Measurements from ENCODE around the gene GPR153.

Gene GPR153

DNA sequence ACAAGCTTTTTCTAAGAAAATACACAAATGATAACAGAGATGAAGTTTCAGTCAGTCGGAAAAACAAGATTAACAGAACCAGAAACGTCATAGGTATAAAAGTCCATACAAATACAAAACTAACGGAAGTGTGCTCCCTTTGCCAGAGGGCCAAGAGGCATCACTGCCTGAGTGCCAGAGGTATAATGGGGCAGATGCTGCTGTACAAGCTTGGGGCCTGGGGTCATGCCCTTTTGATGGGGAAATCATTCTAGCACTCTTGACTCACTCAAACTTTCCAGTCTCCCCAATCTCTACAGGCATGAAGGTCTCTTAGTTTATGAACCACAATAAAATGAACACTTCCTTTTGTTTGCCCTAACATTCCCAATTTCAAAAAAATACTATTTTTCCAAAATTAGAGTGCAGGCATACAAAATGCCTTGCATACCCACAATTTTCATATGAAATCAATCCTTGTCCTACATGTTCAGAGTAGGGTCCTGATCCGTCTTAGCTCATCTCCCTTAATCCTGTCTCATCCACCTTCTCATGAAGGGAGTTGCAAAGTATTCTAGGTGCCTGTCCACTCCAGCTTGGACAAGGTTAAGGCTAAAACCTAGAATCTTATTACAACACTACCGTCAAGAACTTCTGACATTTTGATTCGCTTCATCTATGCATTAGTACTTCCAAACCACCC, 63.0 kb downstream of the GPR153 start:
- no peak for DNase-seq

Measured in amniotic stem cell (primary cell).